C1 segment of cervical spinal cord (tissue), 14 donors: ENCODE data around the gene GBP3.
A peak's percentile ranks its signal among the peaks of the same experiment; 100 is the strongest.
"Not testable (repeated sequence)": the region's sequence is repeated elsewhere in the genome, so short reads cannot be mapped to it uniquely, and the experiment has no call there.

Source experiments
- DNase-seq, 14 donors: peaks; one replicate each; lab custom pipeline; 2025; lab: John Stamatoyannopoulos, UW

The GBP3 gene

GRCh38 chr1:89040315-89040626 lies 17.6 kb upstream of the GBP3 start:
- DNase-seq: no peak

- no peak for DNase-seq
Measured at GRCh38 chr1:89037186-89037585, 14.5 kb upstream of the GBP3 start.

GRCh38 chr1:89035080-89035479 lies 12.4 kb upstream of the GBP3 start:
- DNase-seq: no peak

- not testable (repeated sequence) for DNase-seq
Measured at GRCh38 chr1:89034004-89034403, 11.3 kb upstream of the GBP3 start.

GRCh38 chr1:89029051-89029450 lies 6.4 kb upstream of the GBP3 start:
- DNase-seq: not testable (repeated sequence)

- no peak for DNase-seq
Measured at GRCh38 chr1:89025928-89026327, 3.3 kb upstream of the GBP3 start.

GRCh38 chr1:89023026-89023425 lies 360 bp upstream of the GBP3 start:
- no peak for DNase-seq

GRCh38 chr1:89018318-89018717 lies 4.3 kb downstream of the GBP3 start:
- not testable (repeated sequence) for DNase-seq

- DNase-seq: no peak
Measured at GRCh38 chr1:89008511-89008910, 14.2 kb downstream of the GBP3 start.

- DNase-seq: peak in 9 of 14 donors; percentile 15 to 80 (median 39)
Measured at GRCh38 chr1:89005286-89006151, 17.1 kb downstream of the GBP3 start.

GRCh38 chr1:89002176-89002575 lies 20.5 kb downstream of the GBP3 start:
- DNase-seq: not testable (repeated sequence)

- DNase-seq: no peak
Measured at GRCh38 chr1:89001510-89001909, 21.2 kb downstream of the GBP3 start.

GRCh38 chr1:88998716-88999115 lies 23.9 kb downstream of the GBP3 start:
- DNase-seq: peak in 2 of 14 donors; percentile 12 to 33

- DNase-seq: no peak
Measured at GRCh38 chr1:88990426-88990825, 32.2 kb downstream of the GBP3 start.

GRCh38 chr1:88985692-88986091 lies 37.0 kb downstream of the GBP3 start:
- DNase-seq: no peak

- DNase-seq: peak in 4 of 14 donors; percentile 10 to 27 (median 23)
Measured at GRCh38 chr1:88985032-88985431, 37.6 kb downstream of the GBP3 start.

- no peak for DNase-seq
Measured at GRCh38 chr1:88984569-88984968, 38.1 kb downstream of the GBP3 start.

- peak in 2 of 14 donors; percentile 1 to 3 for DNase-seq
Measured at GRCh38 chr1:88983791-88984559, 38.7 kb downstream of the GBP3 start.

GRCh38 chr1:88982055-88982454 lies 40.6 kb downstream of the GBP3 start:
- DNase-seq: no peak

GRCh38 chr1:88981506-88981905 lies 41.2 kb downstream of the GBP3 start:
- not testable (repeated sequence) for DNase-seq

GRCh38 chr1:88980870-88981269 lies 41.8 kb downstream of the GBP3 start:
- no peak for DNase-seq

GRCh38 chr1:88979749-88980116 lies 42.9 kb downstream of the GBP3 start:
- no peak for DNase-seq
